Calu3 (cell line): Measurements from ENCODE around the gene OPHN1. TPM values are rescaled to one million over a fixed set of nuclear protein-coding genes. Genes with fewer than 3 reads are reported as not detected.

Experiments used
- BruUV-seq: library from RNA; stranded (reverse); fragments of 400-500 nt; replicated peaks from 2 replicates; lab custom pipeline; 2021; lab: Mats Ljungman, UMichigan
- CTCF ChIA-PET: fragments of 300-600 bp; sonication (Branson Sonifier 250); formaldehyde crosslinking; loops from one replicate; lab custom pipeline; 2022; ENCODE audit warnings: antibody characterized with exemption; lab: Charles Lee
- DNase-seq: peaks from one replicate; pipeline ENCODE4 v3.0.0; 2022
- H3K27ac Mint-ChIP-seq: one replicate; pipeline ENCODE4 v1.8.0; 2022; ENCODE audit warnings: mixed read lengths; ENCODE audit not compliant: unreplicated experiment
- H3K27me3 Mint-ChIP-seq: one replicate; pipeline ENCODE4 v1.8.0; 2022; ENCODE audit warnings: mixed read lengths; ENCODE audit not compliant: unreplicated experiment
- H3K36me3 Mint-ChIP-seq: one replicate; pipeline ENCODE4 v1.8.0; 2022; ENCODE audit warnings: mild to moderate bottlenecking, moderate library complexity, mixed read lengths; ENCODE audit not compliant: insufficient read depth, unreplicated experiment
- H3K4me1 Mint-ChIP-seq: one replicate; pipeline ENCODE4 v1.8.0; 2022; ENCODE audit warnings: mild to moderate bottlenecking, low read depth, mixed read lengths; ENCODE audit not compliant: unreplicated experiment
- H3K4me3 Mint-ChIP-seq: one replicate; pipeline ENCODE4 v1.8.0; 2022; ENCODE audit warnings: mild to moderate bottlenecking, low read depth, moderate library complexity, mixed read lengths; ENCODE audit not compliant: unreplicated experiment
- H3K9me3 Mint-ChIP-seq: one replicate; pipeline ENCODE4 v1.8.0; 2022; ENCODE audit warnings: low read depth, mixed read lengths; ENCODE audit not compliant: unreplicated experiment
- intact Hi-C: fragments of 100-400 bp; cut with micrococcal nuclease; formaldehyde crosslinking; loops from one replicate; pipeline ENCODE4 v1.10.0; 2022; ENCODE audit not compliant: unreplicated experiment
- total RNA-seq: library from RNA; stranded (reverse); gene quantifications from 2 replicates; pipeline ENCODE4 v1.2.3, GENCODE V29; 2022
- TF ChIP-seq, protein P1 (sequence below): fragments of 200-600 bp; IDR thresholded peaks from one replicate; pipeline ENCODE4 v1.8.0; 2022; ENCODE audit warnings: antibody characterized with exemption; ENCODE audit not compliant: unreplicated experiment

Gene OPHN1
- total RNA-seq, 1 experiment from 2014 or later: 13.1 TPM

DNA sequence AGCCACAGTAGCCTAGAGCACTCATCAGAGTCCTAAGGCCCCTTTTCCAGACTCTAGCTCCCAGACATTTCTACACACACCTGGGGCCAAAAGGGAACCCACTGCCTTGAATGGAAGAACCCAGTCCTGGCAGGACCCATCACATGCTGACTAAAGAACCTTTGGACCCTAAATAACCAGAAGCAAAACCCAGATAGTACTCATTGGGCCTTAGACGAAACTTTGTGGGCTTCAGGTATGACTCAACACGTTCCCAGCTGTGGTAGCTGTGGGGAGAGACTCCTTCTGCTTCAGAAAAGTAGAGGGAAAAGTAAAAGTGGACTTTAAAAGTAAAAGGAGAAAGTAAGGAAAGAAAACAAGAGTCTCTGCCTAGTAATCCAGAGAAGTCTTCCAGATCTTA, 311.5 kb downstream of the OPHN1 start:
- Mint-ChIP-seq H3K27me3 (no peaks in the 10 kb centered on the region), H3K27ac (no peak overlapping the region), H3K36me3 (no peaks in the 10 kb centered on the region), H3K4me3 (no peak overlapping the region), H3K9me3 (no peaks in the 10 kb centered on the region), H3K4me1 (no peaks in the 10 kb centered on the region)
- intact Hi-C loops: loop anchor here (1.0 kb wide), 1 partner anchor 10 kb away; no protein-coding TSS in a partner anchor
- no TSS peak for BruUV-seq
- DNase-seq: no peak
- CTCF ChIA-PET: no interaction called here
- TF ChIP-seq, protein P1, sequence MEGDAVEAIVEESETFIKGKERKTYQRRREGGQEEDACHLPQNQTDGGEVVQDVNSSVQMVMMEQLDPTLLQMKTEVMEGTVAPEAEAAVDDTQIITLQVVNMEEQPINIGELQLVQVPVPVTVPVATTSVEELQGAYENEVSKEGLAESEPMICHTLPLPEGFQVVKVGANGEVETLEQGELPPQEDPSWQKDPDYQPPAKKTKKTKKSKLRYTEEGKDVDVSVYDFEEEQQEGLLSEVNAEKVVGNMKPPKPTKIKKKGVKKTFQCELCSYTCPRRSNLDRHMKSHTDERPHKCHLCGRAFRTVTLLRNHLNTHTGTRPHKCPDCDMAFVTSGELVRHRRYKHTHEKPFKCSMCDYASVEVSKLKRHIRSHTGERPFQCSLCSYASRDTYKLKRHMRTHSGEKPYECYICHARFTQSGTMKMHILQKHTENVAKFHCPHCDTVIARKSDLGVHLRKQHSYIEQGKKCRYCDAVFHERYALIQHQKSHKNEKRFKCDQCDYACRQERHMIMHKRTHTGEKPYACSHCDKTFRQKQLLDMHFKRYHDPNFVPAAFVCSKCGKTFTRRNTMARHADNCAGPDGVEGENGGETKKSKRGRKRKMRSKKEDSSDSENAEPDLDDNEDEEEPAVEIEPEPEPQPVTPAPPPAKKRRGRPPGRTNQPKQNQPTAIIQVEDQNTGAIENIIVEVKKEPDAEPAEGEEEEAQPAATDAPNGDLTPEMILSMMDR: no peak

DNA sequence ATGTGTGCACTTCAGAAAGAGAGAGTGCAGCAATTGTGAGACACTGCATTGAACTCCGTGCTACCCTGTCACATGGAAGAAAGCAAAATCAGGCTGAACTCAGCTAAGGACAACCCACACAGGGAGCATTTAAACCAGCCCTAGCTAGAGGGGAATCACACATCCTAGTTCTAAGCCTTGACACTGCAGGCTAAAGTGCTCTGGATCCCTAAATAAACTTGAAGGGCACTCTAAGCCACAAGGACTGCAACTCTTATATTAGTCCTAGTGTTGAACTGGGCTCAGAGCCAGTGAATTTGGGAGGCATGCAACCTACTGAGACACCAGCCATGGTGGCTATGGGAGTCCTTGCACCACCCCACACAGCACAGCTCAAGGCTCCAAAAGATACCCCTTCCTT, 311.9 kb downstream of the OPHN1 start:
- TF ChIP-seq, protein P1: no peak
- no peak overlapping the region for H3K4me3 Mint-ChIP-seq
- CTCF ChIA-PET: interaction anchor here (0.6 kb wide), 1 partner anchor 421 kb away, joined by 4 read pairs; no protein-coding TSS in a partner anchor
- H3K36me3 Mint-ChIP-seq: no peaks in the 10 kb centered on the region
- intact Hi-C loops: loop anchor here (1.0 kb wide), 1 partner anchor 9 kb away; no protein-coding TSS in a partner anchor
- no peak for DNase-seq
- no TSS peak for BruUV-seq
- no peaks in the 10 kb centered on the region for H3K9me3 Mint-ChIP-seq
- H3K27ac Mint-ChIP-seq: no peak overlapping the region
- H3K4me1 Mint-ChIP-seq: no peaks in the 10 kb centered on the region
- no peaks in the 10 kb centered on the region for H3K27me3 Mint-ChIP-seq

DNA sequence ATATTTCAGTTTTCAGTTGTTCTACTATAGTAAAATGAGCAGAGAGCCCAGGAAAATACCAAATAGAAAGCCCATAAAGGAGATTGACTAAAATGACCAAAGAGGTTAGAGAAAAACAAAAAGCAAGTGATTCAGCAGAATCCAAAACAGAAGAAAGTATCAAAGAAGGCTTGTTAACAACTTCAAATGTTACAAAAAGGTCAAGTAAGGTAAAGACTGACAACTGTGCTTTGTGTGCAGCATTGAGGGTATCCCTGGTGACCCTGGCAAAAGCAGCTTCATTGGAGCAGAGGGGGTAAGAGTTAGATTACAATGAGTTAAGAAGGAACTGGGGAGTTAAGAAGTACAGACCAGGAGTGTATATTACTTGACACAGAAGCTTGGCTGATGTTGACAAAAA, 317.9 kb downstream of the OPHN1 start:
- H3K4me3 Mint-ChIP-seq: no peak overlapping the region
- CTCF ChIA-PET: interaction anchor here (1.0 kb wide), 1 partner anchor 31 kb away, joined by 3 read pairs; no protein-coding TSS in a partner anchor
- H3K27me3 Mint-ChIP-seq: no peaks in the 10 kb centered on the region
- BruUV-seq: no TSS peak
- no peaks in the 10 kb centered on the region for H3K9me3 Mint-ChIP-seq
- no peak overlapping the region for H3K27ac Mint-ChIP-seq
- peaks cover 14% of the 10 kb centered on the region for H3K36me3 Mint-ChIP-seq
- intact Hi-C loops: loop anchor here (10.0 kb wide), 1 partner anchor 61 kb away; no protein-coding TSS in a partner anchor
- peaks cover 16% of the 10 kb centered on the region for H3K4me1 Mint-ChIP-seq
- TF ChIP-seq, protein P1: no peak
- DNase-seq: no peak

DNA sequence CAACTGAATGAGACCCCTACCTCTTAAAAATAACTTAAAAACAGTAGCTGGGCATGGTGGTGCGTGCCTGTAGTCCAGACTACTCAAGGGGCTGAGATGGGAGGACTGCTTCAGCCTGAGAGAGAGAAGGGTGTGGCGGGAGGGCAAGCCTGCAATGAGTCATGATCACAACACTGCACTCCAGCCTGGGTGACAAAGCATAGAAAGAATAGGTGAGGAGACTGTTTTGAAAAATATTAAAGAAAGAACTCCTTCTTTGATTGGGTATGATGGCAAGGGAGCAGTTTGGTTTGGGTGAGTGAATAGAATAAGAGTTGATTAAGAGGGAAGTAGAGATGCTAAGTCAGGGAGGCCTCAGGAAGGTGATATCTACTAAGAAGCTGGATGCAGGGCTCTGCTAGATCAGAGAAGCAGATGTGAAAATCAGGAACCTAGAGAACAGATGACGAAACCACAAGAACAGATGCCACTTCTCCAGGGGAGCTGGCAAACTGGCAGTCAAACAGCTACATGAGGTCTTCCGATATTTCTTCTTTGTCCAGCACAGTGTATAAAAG, 318.6 kb downstream of the OPHN1 start:
- Mint-ChIP-seq H3K4me3 (no peak overlapping the region), H3K27me3 (no peaks in the 10 kb centered on the region), H3K4me1 (peaks cover 16% of the 10 kb centered on the region), H3K27ac (no peak overlapping the region), H3K36me3 (peaks cover 14% of the 10 kb centered on the region), H3K9me3 (no peaks in the 10 kb centered on the region)
- no TSS peak for BruUV-seq
- DNase-seq: peak; percentile 57
- TF ChIP-seq, protein P1: no peak
- intact Hi-C loops: loop anchor here (10.0 kb wide), 1 partner anchor 60 kb away; no protein-coding TSS in a partner anchor
- CTCF ChIA-PET: interaction anchor here (0.6 to 1.0 kb wide), 2 partner anchors 12 to 31 kb away, joined by 3 read pairs; no protein-coding TSS in a partner anchor
